ENCODE data around the gene TH.

Gene TH

GRCh38 chr11:2171591-2172003 lies at the start of gene TH:
Gene TH (minus strand): TSS chr11:2171815. CDS start chr11:2171786, 29 bp downstream.
- no peak for DNase-seq (ENCODE audit: extremely low read depth in 1 of 2, low read depth in 1 of 2)

- DNase-seq (ENCODE audit: extremely low read depth in 1 of 2, low read depth in 1 of 2): no peak
Measured at GRCh38 chr11:2221024-2221423, 49.4 kb upstream of the TH start.

GRCh38 chr11:2220173-2220771 lies 48.7 kb upstream of the TH start:
- no peak for DNase-seq (ENCODE audit: extremely low read depth in 1 of 2, low read depth in 1 of 2)

GRCh38 chr11:2219318-2220017 lies 47.9 kb upstream of the TH start:
- no peak for DNase-seq (ENCODE audit: extremely low read depth in 1 of 2, low read depth in 1 of 2)

- no peak for DNase-seq (ENCODE audit: extremely low read depth in 1 of 2, low read depth in 1 of 2)
Measured at GRCh38 chr11:2218031-2218633, 46.5 kb upstream of the TH start.

- DNase-seq (ENCODE audit: extremely low read depth in 1 of 2, low read depth in 1 of 2): no peak
Measured at GRCh38 chr11:2217211-2218030, 45.8 kb upstream of the TH start.

- DNase-seq (ENCODE audit: extremely low read depth in 1 of 2, low read depth in 1 of 2): no peak
Measured at GRCh38 chr11:2216400-2217064, 44.9 kb upstream of the TH start.

- DNase-seq (ENCODE audit: extremely low read depth in 1 of 2, low read depth in 1 of 2): no peak
Measured at GRCh38 chr11:2215561-2216399, 44.2 kb upstream of the TH start.

- DNase-seq (ENCODE audit: extremely low read depth in 1 of 2, low read depth in 1 of 2): no peak
Measured at GRCh38 chr11:2215230-2215560, 43.6 kb upstream of the TH start.

- no peak for DNase-seq (ENCODE audit: extremely low read depth in 1 of 2, low read depth in 1 of 2)
Measured at GRCh38 chr11:2214527-2215229, 43.1 kb upstream of the TH start.

- DNase-seq (ENCODE audit: extremely low read depth in 1 of 2, low read depth in 1 of 2): no peak
Measured at GRCh38 chr11:2213890-2214526, 42.4 kb upstream of the TH start.

GRCh38 chr11:2213384-2213842 lies 41.8 kb upstream of the TH start:
- DNase-seq (ENCODE audit: extremely low read depth in 1 of 2, low read depth in 1 of 2): peak in 1 of 2 donors; percentile 22

- DNase-seq (ENCODE audit: extremely low read depth in 1 of 2, low read depth in 1 of 2): no peak
Measured at GRCh38 chr11:2212411-2213251, 41.0 kb upstream of the TH start.

GRCh38 chr11:2211113-2211971 lies 39.7 kb upstream of the TH start:
- no peak for DNase-seq (ENCODE audit: extremely low read depth in 1 of 2, low read depth in 1 of 2)

- no peak for DNase-seq (ENCODE audit: extremely low read depth in 1 of 2, low read depth in 1 of 2)
Measured at GRCh38 chr11:2210366-2211112, 38.9 kb upstream of the TH start.

GRCh38 chr11:2209900-2210321 lies 38.3 kb upstream of the TH start:
- DNase-seq (ENCODE audit: extremely low read depth in 1 of 2, low read depth in 1 of 2): no peak
